ENCODE results near the gene SAMD7.

Gene SAMD7

GRCh38 chr3:169923189-169923588 lies 11.8 kb downstream of the SAMD7 start:
- no peak overlapping the region for H3K4me3 ChIP-seq (ENCODE audit: low read depth, low read length)
- DNase-seq (ENCODE audit: low read depth) = no peak
- TF ChIP-seq POLR2A (IDR thresholded peaks at IDR 0.05; ENCODE audit: extremely low read depth, insufficient read length) = no peak
- TF ChIP-seq CTCF (IDR thresholded peaks at IDR 0.05; ENCODE audit: low read depth, low read length) = no peak
- TF ChIP-seq, protein P1, sequence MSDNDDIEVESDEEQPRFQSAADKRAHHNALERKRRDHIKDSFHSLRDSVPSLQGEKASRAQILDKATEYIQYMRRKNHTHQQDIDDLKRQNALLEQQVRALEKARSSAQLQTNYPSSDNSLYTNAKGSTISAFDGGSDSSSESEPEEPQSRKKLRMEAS (IDR thresholded peaks at IDR 0.05; ENCODE audit: low read depth, low read length) = no peak
- no peak for TF ChIP-seq MYC (IDR thresholded peaks at IDR 0.05; ENCODE audit: low read depth, low read length)

DNA sequence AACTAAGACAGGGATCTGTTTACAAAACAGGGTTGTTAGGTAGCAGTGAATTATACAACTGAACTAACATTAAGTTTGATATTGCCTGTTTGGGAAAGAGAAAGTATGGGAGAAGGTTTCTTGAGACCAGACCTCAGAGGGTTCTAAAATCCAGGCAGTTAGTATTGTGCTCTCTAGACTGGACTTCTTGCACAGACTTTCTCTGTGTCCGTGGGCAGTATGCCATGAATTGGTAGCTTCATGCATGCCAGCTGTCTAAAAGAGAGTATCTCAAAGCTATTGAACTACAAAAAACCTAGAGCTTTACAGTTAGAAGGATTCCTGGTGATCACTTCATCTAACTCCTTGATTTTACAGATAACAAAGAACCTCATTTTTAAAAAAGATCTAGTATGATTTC lies 12.5 kb downstream of the SAMD7 start:
- TF ChIP-seq MYC (IDR thresholded peaks at IDR 0.05; ENCODE audit: low read depth, low read length) = no peak
- TF ChIP-seq POLR2A (IDR thresholded peaks at IDR 0.05; ENCODE audit: extremely low read depth, insufficient read length) = no peak
- TF ChIP-seq, protein P1 (IDR thresholded peaks at IDR 0.05; ENCODE audit: low read depth, low read length) = no peak
- no peak for TF ChIP-seq CTCF (IDR thresholded peaks at IDR 0.05; ENCODE audit: low read depth, low read length)
- no peak for DNase-seq (ENCODE audit: low read depth)

DNA sequence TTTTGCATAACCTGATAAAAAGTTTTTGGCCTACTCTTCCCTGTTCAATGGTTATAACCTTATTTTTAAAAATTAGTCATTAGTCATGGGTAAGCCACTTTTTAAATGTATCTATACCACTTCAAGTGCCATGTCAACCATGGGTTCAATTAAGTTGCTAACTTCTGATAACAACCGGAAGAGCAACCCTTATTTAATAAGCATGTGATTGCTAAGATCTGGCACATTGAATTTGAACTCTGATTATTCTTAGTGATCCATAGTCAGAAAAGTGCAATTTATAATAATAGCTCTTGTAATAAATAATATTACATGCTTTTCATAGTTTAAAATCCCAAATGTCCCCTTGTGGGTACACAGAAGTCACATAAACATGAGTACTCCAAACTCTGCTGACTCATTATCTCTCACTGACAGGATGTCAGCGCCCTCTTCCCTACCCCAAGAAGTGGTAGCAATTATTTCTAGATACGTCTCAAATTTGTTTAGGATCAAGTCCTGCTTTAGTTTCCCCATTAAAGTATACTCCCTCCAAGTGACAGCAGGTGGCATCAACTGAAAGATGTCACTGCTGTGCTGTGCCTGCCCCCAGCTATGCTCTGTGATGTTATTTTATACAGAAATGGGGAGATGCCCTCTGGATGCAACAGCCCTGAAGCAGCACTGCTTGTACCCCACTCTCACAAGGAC lies 18.6 kb downstream of the SAMD7 start:
- no peak overlapping the region for H3K4me3 ChIP-seq (ENCODE audit: low read depth, low read length)
- TF ChIP-seq, protein P1 (IDR thresholded peaks at IDR 0.05; ENCODE audit: low read depth, low read length) = no peak
- peak; percentile 17 for TF ChIP-seq CTCF (IDR thresholded peaks at IDR 0.05; ENCODE audit: low read depth, low read length)
- peak; percentile 56 for DNase-seq (ENCODE audit: low read depth)

More for the DNA sequence above, 12.5 kb downstream of the SAMD7 start:
- H3K4me3 ChIP-seq (ENCODE audit: low read depth, low read length) = no peak overlapping the region

DNA sequence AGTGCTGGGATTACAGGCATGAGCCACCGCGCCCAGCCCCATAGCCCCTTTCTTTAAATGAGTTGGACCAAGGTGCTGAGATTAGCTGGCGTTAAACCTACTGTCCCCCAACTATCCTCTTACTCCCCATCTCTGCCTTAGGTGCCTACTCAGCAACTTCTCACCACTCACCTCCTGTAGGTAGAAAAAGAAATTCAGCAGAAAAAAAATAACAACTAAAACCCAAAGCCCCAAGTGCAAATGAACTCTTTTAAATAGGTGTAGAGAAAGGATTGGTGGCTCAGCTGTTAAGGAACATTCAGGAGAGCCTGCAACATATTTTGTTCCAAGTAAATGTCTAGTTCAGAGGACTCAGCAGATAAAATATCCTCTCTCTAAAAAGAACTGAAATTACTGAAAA lies 19.5 kb downstream of the SAMD7 start:
- TF ChIP-seq MYC (IDR thresholded peaks at IDR 0.05; ENCODE audit: low read depth, low read length) = no peak
- TF ChIP-seq, protein P1 (IDR thresholded peaks at IDR 0.05; ENCODE audit: low read depth, low read length) = no peak
- TF ChIP-seq POLR2A (IDR thresholded peaks at IDR 0.05; ENCODE audit: extremely low read depth, insufficient read length) = no peak
- no peak for TF ChIP-seq CTCF (IDR thresholded peaks at IDR 0.05; ENCODE audit: low read depth, low read length)
- H3K4me3 ChIP-seq (ENCODE audit: low read depth, low read length) = no peak overlapping the region

GRCh38 chr3:169931747-169932520 lies 20.6 kb downstream of the SAMD7 start:
- H3K4me3 ChIP-seq (ENCODE audit: low read depth, low read length) = no peak overlapping the region
- no peak for TF ChIP-seq MYC (IDR thresholded peaks at IDR 0.05; ENCODE audit: low read depth, low read length)
- no peak for DNase-seq (ENCODE audit: low read depth)

More for the DNA sequence above, 19.5 kb downstream of the SAMD7 start:
- DNase-seq (ENCODE audit: low read depth) = no peak

DNA sequence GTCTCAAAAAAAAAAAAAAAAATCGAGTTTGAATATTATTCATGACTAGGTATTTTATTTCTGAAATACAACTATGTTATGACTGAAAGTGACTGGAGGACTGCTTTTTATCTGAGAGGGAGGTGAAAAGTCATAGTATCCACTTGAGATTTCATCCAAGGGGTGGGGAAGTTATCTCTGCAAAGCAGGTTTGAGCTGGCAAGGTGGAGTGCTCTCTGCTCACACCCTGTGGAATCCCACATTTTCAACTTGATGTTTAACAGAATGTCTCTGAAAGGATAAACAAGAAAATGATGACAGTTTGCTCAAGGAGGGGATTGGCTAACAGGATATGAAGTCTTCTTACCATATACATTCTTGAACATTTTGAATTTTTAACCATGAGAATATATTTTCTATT lies 27.9 kb downstream of the SAMD7 start:
- TF ChIP-seq POLR2A (IDR thresholded peaks at IDR 0.05; ENCODE audit: extremely low read depth, insufficient read length) = no peak
- no peak overlapping the region for H3K4me3 ChIP-seq (ENCODE audit: low read depth, low read length)
- DNase-seq (ENCODE audit: low read depth) = no peak

All from NB4 (cell line).